Astrocyte (in vitro differentiated cells and primary cell): ENCODE measurements around the gene TMEM175.
"Not testable (repeated sequence)": the region's sequence is repeated elsewhere in the genome, so short reads cannot be mapped to it uniquely, and the experiment has no call there.

Experiments used
- CTCF ChIP-seq: IDR thresholded peaks from 2 replicates; pipeline ENCODE4 v1.5.1; 2011; ENCODE audit warnings: low read depth, mild to moderate bottlenecking, inconsistent platforms, low read length, moderate library complexity; ENCODE audit not compliant: insufficient read depth
- EZH2 ChIP-seq: IDR thresholded peaks from 2 replicates; pipeline ENCODE4 v1.6.1; 2012; ENCODE audit warnings: mild to moderate bottlenecking, low read length, inconsistent platforms; ENCODE audit not compliant: insufficient read depth

- not testable (repeated sequence) for TF ChIP-seq CTCF, EZH2
Observed at GRCh38 chr4:918591-918990, 13.7 kb upstream of the TMEM175 start.
